T-cell (primary cell): ENCODE measurements around the gene MT2A. TPM values are rescaled to one million over a fixed set of nuclear protein-coding genes. Genes with fewer than 3 reads are reported as not detected.

Source experiments
- ATAC-seq, 4 experiments: fragments of 200-7000 bp in 3 of 4; fragments of 150-1000 bp in 1 of 4; cut with Tn5 transposase; replicated peaks in 1 of 4; 1 replicate in 3 of 4; 2 replicates in 1 of 4; pipeline ENCODE4 v1.10.0; 2021; ENCODE audit warnings: moderate library complexity in 3 of 4, mild to moderate bottlenecking in 2 of 4, moderate number of reproducible peaks in 1 of 4
- CTCF ChIA-PET, 2 donors: fragments of 300-600 bp; sonication (Branson Sonifier 250); formaldehyde crosslinking; loops; one replicate each; lab custom pipeline; 2022; ENCODE audit warnings: antibody characterized with exemption in 2 of 2; lab: Charles Lee
- POLR2A ChIA-PET, 2 donors: fragments of 300-600 bp; sonication (Branson Sonifier 250); formaldehyde crosslinking; loops; one replicate each; lab custom pipeline; 2022; ENCODE audit warnings: antibody characterized with exemption in 2 of 2; lab: Charles Lee
- DNase-seq, 35 experiments: peaks; one replicate each; pipeline versions ENCODE4 v3.0.0 to v3.0.0-alpha.2; 2013 to 2023
- H3K27ac ChIP-seq: one replicate; pipeline ENCODE4 v1.5.1; 2013; ENCODE audit warnings: low read length
- H3K27me3 ChIP-seq, 2 experiments: replicated peaks in 1 of 2; 1 replicate in 1 of 2; 2 replicates in 1 of 2; pipeline versions ENCODE4 v1.6.1 to v1.7.0; 2013; ENCODE audit warnings: low read length in 1 of 2, mixed read lengths in 1 of 2; ENCODE audit not compliant: control insufficient read depth in 2 of 2, insufficient read depth in 2 of 2; ENCODE audit errors: extremely low read depth in 1 of 2
- H3K36me3 ChIP-seq, 2 donors: 1 replicate in 1 of 2; 2 replicates in 1 of 2; pipeline versions ENCODE4 v1.6.1 to v1.7.0; 2013; ENCODE audit warnings: low read length in 1 of 2; ENCODE audit not compliant: control insufficient read depth in 2 of 2, insufficient read depth in 1 of 2; ENCODE audit errors: extremely low read depth in 1 of 2
- H3K4me1 ChIP-seq, 2 experiments: 1 replicate in 1 of 2; 2 replicates in 1 of 2; pipeline versions ENCODE4 v1.6.1 to v1.7.0; 2013; ENCODE audit warnings: low read length in 2 of 2, mixed read lengths in 1 of 2; ENCODE audit not compliant: insufficient read depth in 2 of 2, control insufficient read depth in 1 of 2; ENCODE audit errors: extremely low read depth in 1 of 2
- H3K4me3 ChIP-seq, 2 donors: 1 replicate in 1 of 2; 2 replicates in 1 of 2; pipeline versions ENCODE4 v1.5.1 to v1.7.0; 2013; ENCODE audit warnings: mild to moderate bottlenecking in 2 of 2, low read length in 1 of 2, moderate library complexity in 1 of 2; ENCODE audit not compliant: control insufficient read depth in 1 of 2; ENCODE audit errors: extremely low read depth in 1 of 2
- H3K9me3 ChIP-seq: 2 replicates; pipeline ENCODE4 v1.7.0; 2013
- H3K27ac Mint-ChIP-seq, 2 donors: one replicate each; pipeline ENCODE4 v1.8.0; 2020 to 2021; ENCODE audit warnings: mild to moderate bottlenecking in 2 of 2, mixed read lengths in 2 of 2
- H3K27me3 Mint-ChIP-seq, 2 donors: one replicate each; pipeline ENCODE4 v1.8.0; 2021 to 2022; ENCODE audit warnings: mixed read lengths in 2 of 2
- H3K36me3 Mint-ChIP-seq: one replicate; pipeline ENCODE4 v1.8.0; 2021; ENCODE audit warnings: mixed read lengths
- H3K4me1 Mint-ChIP-seq, 3 donors: one replicate each; pipeline ENCODE4 v1.8.0; 2020 to 2022; ENCODE audit warnings: mixed read lengths in 3 of 3, mild to moderate bottlenecking in 1 of 3
- H3K4me3 Mint-ChIP-seq, 3 donors: one replicate each; pipeline ENCODE4 v1.8.0; 2020 to 2022; ENCODE audit warnings: mild to moderate bottlenecking in 3 of 3, mixed read lengths in 3 of 3, moderate library complexity in 3 of 3
- H3K9me3 Mint-ChIP-seq, 3 donors: one replicate each; pipeline ENCODE4 v1.8.0; 2020 to 2022; ENCODE audit warnings: mixed read lengths in 3 of 3
- WGBS: methylation state at CpG from one replicate; pipeline ENCODE4 v1.1.5; 2013; ENCODE audit warnings: missing lambda C conversion rate; ENCODE audit not compliant: insufficient coverage; 5-methylcytosine and 5-hydroxymethylcytosine counted together
- total RNA-seq, 35 experiments: library from RNA in 6 of 35; stranded (reverse) in 6 of 35; fragments of 120-200 nt in 1 of 35; gene quantifications; one replicate each; pipeline versions ENCODE4 v1.2.1 to v1.2.4 and lab custom pipeline; 2013 to 2026

Gene MT2A
- total RNA-seq, 5 donors from 2014 or later (not counting 1 experiment from before 2014, with no cell fraction given), result 46.8 to 71.4 (median 57.1) TPM

DNA sequence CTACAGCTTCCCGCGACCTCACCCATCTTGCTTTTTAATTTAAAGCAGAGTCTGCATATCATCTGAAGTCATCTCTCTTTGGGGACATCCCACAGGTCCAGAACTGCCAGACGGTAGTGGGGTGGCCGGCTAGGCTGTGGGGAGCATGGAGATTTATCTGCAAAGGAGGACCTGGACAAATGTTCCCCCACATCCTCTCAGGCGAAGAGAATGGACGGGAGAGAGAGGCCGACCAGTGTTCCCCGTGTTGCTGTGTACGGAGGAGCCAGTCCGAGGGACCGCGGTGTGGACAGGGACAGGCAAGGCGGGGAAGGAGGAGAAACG lies 23.4 kb downstream of the MT2A start:
- H3K27ac ChIP-seq, result no peak overlapping the region
- peaks cover 21 to 61% of the 10 kb centered on the region in 2 experiments for H3K27me3 ChIP-seq
- H3K4me3 ChIP-seq, result peak overlapping the region; percentile 10 to 21
- peak overlapping the region; percentile 62 to 84 (median 69) for H3K4me3 Mint-ChIP-seq
- no peaks in the 10 kb centered on the region for H3K9me3 ChIP-seq
- H3K27me3 Mint-ChIP-seq, result peaks cover 49 to 61% of the 10 kb centered on the region in 2 donors
- no peak for ATAC-seq
- 56% methylated on average over 10 of the region's 14 CpGs for WGBS
- no peak for DNase-seq
- peaks cover 0 to 31% of the 10 kb centered on the region in 2 experiments for H3K4me1 ChIP-seq
- peak overlapping the region in 1 of 2 donors; percentile 39 for H3K27ac Mint-ChIP-seq
- ChIA-PET POLR2A (interaction anchor here in 1 of 2 donors (0.6 kb wide), 1 partner anchor 8 kb away, joined by 3 read pairs; no protein-coding TSS in a partner anchor), CTCF (no interaction called here)
- peaks cover 24 to 38% (median 25%) of the 10 kb centered on the region in 3 donors for H3K4me1 Mint-ChIP-seq
- H3K36me3 Mint-ChIP-seq, result no peaks in the 10 kb centered on the region
- no peaks in the 10 kb centered on the region for H3K9me3 Mint-ChIP-seq
- H3K36me3 ChIP-seq, result no peaks in the 10 kb centered on the region

DNA sequence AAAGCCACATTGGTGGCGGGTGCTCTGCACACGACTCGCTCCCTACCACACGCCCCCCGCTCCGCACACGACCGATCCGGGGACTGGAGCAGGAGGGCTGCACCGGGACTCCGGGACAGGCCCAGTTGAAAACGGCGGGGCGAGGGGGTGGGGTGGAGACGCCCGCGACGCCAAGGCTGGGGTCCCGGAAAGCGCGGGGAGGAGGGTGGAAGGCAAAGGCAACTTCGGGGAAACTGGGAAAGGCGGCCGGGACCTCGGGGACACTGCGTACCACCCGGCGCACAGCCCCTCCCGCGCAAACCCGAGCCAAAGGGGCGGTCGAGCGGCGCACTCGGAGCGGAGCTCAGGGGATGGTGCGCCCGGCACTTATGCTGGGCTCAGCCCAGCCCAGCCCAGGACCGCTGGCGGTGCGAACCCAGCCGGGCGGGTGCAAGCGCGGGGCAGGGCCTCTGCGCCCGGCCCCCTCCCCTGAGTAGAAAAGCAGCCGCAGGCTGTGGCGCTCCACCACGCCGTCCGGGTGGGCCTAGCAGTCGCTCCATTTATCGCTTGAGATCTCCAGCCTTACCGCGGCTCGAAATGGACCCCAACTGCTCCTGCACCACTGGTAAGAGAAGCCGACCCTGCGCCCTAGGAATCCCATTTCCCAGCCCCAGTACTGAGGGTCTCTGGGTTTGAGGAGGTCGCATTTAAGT lies 23.9 kb downstream of the MT2A start, which contains the start of gene MT1M:
Gene MT1M (plus strand): TSS at position 504 of the 692 bp plus-strand sequence. CDS start 73 bp downstream, at position 577.
- no peak for DNase-seq
- WGBS, result 5% methylated on average over 47 of the region's 61 CpGs
- H3K4me3 ChIP-seq, result peak within 1 kb of the TSS; percentile 10 to 21

DNA sequence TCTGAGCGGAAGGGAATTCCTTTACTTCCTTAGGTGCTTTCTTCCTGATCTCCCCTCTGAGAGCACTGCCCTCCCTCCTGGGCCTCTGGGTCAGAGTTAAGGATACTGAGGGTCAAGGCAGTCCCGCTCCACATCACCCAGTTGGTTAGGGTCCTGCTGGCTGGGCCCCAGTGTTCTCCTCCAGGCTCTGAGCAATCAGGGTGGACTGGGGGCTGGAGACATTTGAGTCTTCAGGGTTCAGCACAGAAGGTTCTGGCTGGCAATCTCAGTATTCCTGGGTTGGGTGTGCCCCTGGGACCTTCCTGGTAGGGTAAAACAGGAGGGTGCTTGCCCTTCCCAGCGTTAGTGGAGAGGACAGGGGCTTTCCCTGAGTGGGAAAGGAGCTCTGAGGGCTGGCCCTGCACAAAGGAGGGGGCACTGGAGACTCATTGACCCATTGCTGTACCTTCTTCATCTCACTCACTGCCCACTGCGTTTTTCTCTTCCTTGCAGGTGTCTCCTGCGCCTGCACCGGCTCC lies 24.5 kb downstream of the MT2A start:
- 30% methylated on average over 2 of the region's 6 CpGs for WGBS
- no peaks in the 10 kb centered on the region for H3K9me3 ChIP-seq
- ChIA-PET POLR2A (no interaction called here), CTCF (no interaction called here)
- Mint-ChIP-seq H3K27me3 (peaks cover 59 to 68% of the 10 kb centered on the region in 2 donors), H3K27ac (no peak overlapping the region), H3K4me1 (peaks cover 27 to 40% (median 30%) of the 10 kb centered on the region in 3 donors), H3K9me3 (no peaks in the 10 kb centered on the region), H3K4me3 (peak overlapping the region; percentile 43 to 84 (median 45)), H3K36me3 (no peaks in the 10 kb centered on the region)
- no peak for DNase-seq
- H3K27me3 ChIP-seq, result peaks cover 16 to 62% of the 10 kb centered on the region in 2 experiments
- H3K27ac ChIP-seq, result no peak overlapping the region
- peaks cover 0 to 33% of the 10 kb centered on the region in 2 experiments for H3K4me1 ChIP-seq
- no peak overlapping the region for H3K4me3 ChIP-seq
- no peak for ATAC-seq
- H3K36me3 ChIP-seq, result no peaks in the 10 kb centered on the region

More for the DNA sequence above, 23.9 kb downstream of the MT2A start, which contains the start of gene MT1M:
- no peaks in the 10 kb centered on the region for H3K36me3 ChIP-seq
- H3K4me3 Mint-ChIP-seq, result peak within 1 kb of the TSS; percentile 62 to 84 (median 69)
- CTCF ChIA-PET, result no interaction called here
- H3K27ac ChIP-seq, result no peak within 1 kb of the TSS
- peaks cover 16 to 59% of the 10 kb centered on the region in 2 experiments for H3K27me3 ChIP-seq
- peaks cover 53 to 62% of the 10 kb centered on the region in 2 donors for H3K27me3 Mint-ChIP-seq
- H3K27ac Mint-ChIP-seq, result peak within 1 kb of the TSS in 1 of 2 donors; percentile 39
- H3K36me3 Mint-ChIP-seq, result no peaks in the 10 kb centered on the region
- peak; percentile 17 to 54 (median 40) for ATAC-seq
- H3K4me1 Mint-ChIP-seq, result peaks cover 24 to 37% (median 30%) of the 10 kb centered on the region in 3 donors
- H3K9me3 ChIP-seq, result no peaks in the 10 kb centered on the region
- POLR2A ChIA-PET, result interaction anchor here in 1 of 2 donors (0.6 kb wide), 1 partner anchor 8 kb away, joined by 3 read pairs; no protein-coding TSS in a partner anchor
- H3K4me1 ChIP-seq, result peaks cover 0 to 30% of the 10 kb centered on the region in 2 experiments
- H3K9me3 Mint-ChIP-seq, result no peaks in the 10 kb centered on the region

DNA sequence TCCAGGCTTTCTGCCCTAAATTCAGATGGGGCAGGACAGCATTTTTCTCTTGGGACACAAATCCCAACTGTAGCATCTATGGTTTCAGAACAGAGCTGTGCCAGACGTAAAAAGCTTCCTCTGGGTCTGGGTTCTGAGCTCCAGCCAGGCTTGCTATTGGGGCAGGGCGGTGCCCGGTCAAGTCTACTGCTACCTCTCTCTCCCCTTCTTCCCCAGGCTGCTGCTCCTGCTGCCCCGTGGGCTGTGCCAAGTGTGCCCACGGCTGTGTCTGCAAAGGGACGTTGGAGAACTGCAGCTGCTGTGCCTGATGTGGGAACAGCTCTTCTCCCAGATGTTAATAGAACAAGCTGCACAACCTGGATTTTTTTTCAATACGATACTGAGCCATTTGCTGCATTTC lies 25.2 kb downstream of the MT2A start:
- DNase-seq (no peak), ATAC-seq (no peak)
- Histone ChIP-seq H3K9me3 (no peaks in the 10 kb centered on the region), H3K4me3 (no peak overlapping the region), H3K27ac (no peak overlapping the region), H3K4me1 (peaks cover 0 to 40% of the 10 kb centered on the region in 2 experiments), H3K27me3 (peaks cover 16 to 67% of the 10 kb centered on the region in 2 experiments), H3K36me3 (no peaks in the 10 kb centered on the region)
- Mint-ChIP-seq H3K9me3 (no peaks in the 10 kb centered on the region), H3K27me3 (peaks cover 62 to 72% of the 10 kb centered on the region in 2 donors), H3K4me1 (peaks cover 30 to 43% (median 30%) of the 10 kb centered on the region in 3 donors), H3K27ac (no peak overlapping the region), H3K4me3 (peak overlapping the region in 1 of 3 donors; percentile 84), H3K36me3 (no peaks in the 10 kb centered on the region)
- 71% methylated on average over 3 of the region's 7 CpGs for WGBS
- ChIA-PET CTCF (interaction anchor here in 1 of 2 donors (0.6 kb wide), 1 partner anchor 63 kb away, joined by 3 read pairs; no protein-coding TSS in a partner anchor), POLR2A (no interaction called here)

DNA sequence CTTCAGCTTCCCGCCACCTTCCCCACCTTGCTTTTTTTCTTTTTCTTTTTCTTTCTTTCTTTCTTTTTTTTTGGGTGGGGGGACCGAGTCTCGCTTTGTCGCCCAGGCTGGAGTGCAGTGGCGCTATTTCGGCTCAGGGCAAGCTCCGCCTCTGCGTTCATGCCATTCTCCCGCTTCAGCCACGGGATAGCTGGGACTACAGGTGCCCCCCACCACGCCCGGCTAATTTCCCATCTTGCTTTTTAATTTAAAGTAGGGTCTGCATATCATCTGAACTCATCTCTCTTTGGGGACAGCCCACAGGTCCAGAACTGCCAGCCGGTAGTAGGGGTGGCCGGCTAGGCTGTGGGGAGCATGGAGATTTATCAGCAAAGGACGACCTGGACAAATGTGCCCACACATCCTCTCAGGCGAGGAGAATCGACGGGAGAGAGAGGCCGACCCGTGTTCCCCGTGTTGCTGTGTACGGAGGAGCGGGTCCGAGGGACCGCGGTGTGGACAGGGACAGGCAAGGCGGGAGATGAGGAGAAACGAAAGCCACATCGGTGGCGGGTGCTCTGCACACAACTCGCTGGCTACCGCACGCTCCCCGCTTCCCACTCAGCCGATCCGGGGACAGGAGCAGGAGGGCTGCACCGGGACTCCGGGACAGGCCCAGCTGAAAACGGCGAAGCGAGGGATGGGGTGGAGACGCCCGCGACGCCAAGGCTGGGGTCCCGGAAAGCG lies 26.5 kb downstream of the MT2A start:
- peaks cover 19 to 80% of the 10 kb centered on the region in 2 experiments for H3K27me3 ChIP-seq

More for the DNA sequence above, 26.5 kb downstream of the MT2A start:
- H3K36me3 ChIP-seq, result no peaks in the 10 kb centered on the region
- ATAC-seq, result no peak
- POLR2A ChIA-PET, result no interaction called here
- 7% methylated on average over 37 of the region's 47 CpGs for WGBS
- H3K4me3 ChIP-seq, result peak overlapping the region in 1 of 2 donors; percentile 15
- Mint-ChIP-seq H3K4me3 (peak overlapping the region; percentile 55 to 84 (median 57)), H3K27ac (peak overlapping the region in 1 of 2 donors; percentile 43), H3K9me3 (no peaks in the 10 kb centered on the region), H3K36me3 (no peaks in the 10 kb centered on the region), H3K27me3 (peaks cover 73 to 85% of the 10 kb centered on the region in 2 donors), H3K4me1 (peaks cover 30 to 46% (median 30%) of the 10 kb centered on the region in 3 donors)
- DNase-seq, result no peak
- peaks cover 0 to 41% of the 10 kb centered on the region in 2 experiments for H3K4me1 ChIP-seq
- H3K27ac ChIP-seq, result no peak overlapping the region
- CTCF ChIA-PET, result interaction anchor here in 1 of 2 donors (0.7 kb wide), 1 partner anchor 74 kb away, joined by 3 read pairs; no protein-coding TSS in a partner anchor
- H3K9me3 ChIP-seq, result no peaks in the 10 kb centered on the region
